HPDE6-E6E7 (cell line): Measurements from ENCODE around the gene PLCB4.

Experiments
- DNase-seq: peaks from one replicate; pipeline ENCODE4 v3.0.0; 2011; ENCODE audit warnings: missing footprints; ENCODE audit errors: extremely low spot score

Gene PLCB4

GRCh38 chr20:9177278-9177677, 108.4 kb downstream of the PLCB4 start:
- DNase-seq: no peak

- no peak for DNase-seq
Measured at GRCh38 chr20:9179193-9179802, 110.4 kb downstream of the PLCB4 start.

GRCh38 chr20:9179867-9180266, 111.0 kb downstream of the PLCB4 start:
- no peak for DNase-seq

- no peak for DNase-seq
Measured at GRCh38 chr20:9180481-9181257, 111.8 kb downstream of the PLCB4 start.

GRCh38 chr20:9185511-9185910, 116.6 kb downstream of the PLCB4 start:
- DNase-seq: no peak

- no peak for DNase-seq
Measured at GRCh38 chr20:9186396-9186795, 117.5 kb downstream of the PLCB4 start.

- DNase-seq: no peak
Measured at GRCh38 chr20:9195031-9195430, 126.1 kb downstream of the PLCB4 start.

- no peak for DNase-seq
Measured at GRCh38 chr20:9196110-9196509, 127.2 kb downstream of the PLCB4 start.

GRCh38 chr20:9198460-9198859, 129.6 kb downstream of the PLCB4 start:
- no peak for DNase-seq

GRCh38 chr20:9200196-9200595, 131.3 kb downstream of the PLCB4 start:
- DNase-seq: no peak

GRCh38 chr20:9200620-9201019, 131.7 kb downstream of the PLCB4 start:
- DNase-seq: no peak

- DNase-seq: no peak
Measured at GRCh38 chr20:9202420-9203080, 133.7 kb downstream of the PLCB4 start.

GRCh38 chr20:9203081-9203447, 134.2 kb downstream of the PLCB4 start:
- DNase-seq: no peak

- DNase-seq: no peak
Measured at GRCh38 chr20:9204979-9205378, 136.1 kb downstream of the PLCB4 start.

GRCh38 chr20:9206486-9206885, 137.6 kb downstream of the PLCB4 start:
- DNase-seq: no peak

GRCh38 chr20:9207253-9207652, 138.4 kb downstream of the PLCB4 start:
- DNase-seq: no peak

- no peak for DNase-seq
Measured at GRCh38 chr20:9210356-9210755, 141.5 kb downstream of the PLCB4 start.

GRCh38 chr20:9211016-9211760, 142.3 kb downstream of the PLCB4 start:
- no peak for DNase-seq

- DNase-seq: no peak
Measured at GRCh38 chr20:9212735-9213134, 143.8 kb downstream of the PLCB4 start.

- DNase-seq: no peak
Measured at GRCh38 chr20:9214685-9215084, 145.8 kb downstream of the PLCB4 start.

- no peak for DNase-seq
Measured at GRCh38 chr20:9215539-9215938, 146.7 kb downstream of the PLCB4 start.

- DNase-seq: no peak
Measured at GRCh38 chr20:9218531-9218961, 149.7 kb downstream of the PLCB4 start.
